NOMO-1 (cell line): ENCODE data around the gene DOCK8.

ENCODE experiments used
- DNase-seq, 2 experiments: peaks; one replicate each; lab custom pipeline; 2025; ENCODE audit not compliant: unreplicated experiment in 2 of 2; lab: John Stamatoyannopoulos, UW

Gene DOCK8

GRCh38 chr9:265209-265870 is 50.7 kb downstream of the DOCK8 start:
- DNase-seq = no peak

- DNase-seq = no peak
Measured at GRCh38 chr9:266228-266627, 51.6 kb downstream of the DOCK8 start.

- DNase-seq = no peak
Measured at GRCh38 chr9:268616-269015, 54.0 kb downstream of the DOCK8 start.

- no peak for DNase-seq
Measured at GRCh38 chr9:269081-269711, 54.5 kb downstream of the DOCK8 start.

- DNase-seq = no peak
Measured at GRCh38 chr9:270657-271237, 56.1 kb downstream of the DOCK8 start.

GRCh38 chr9:272251-273213 is 57.9 kb downstream of the DOCK8 start:
- peak; percentile 70 to 89 for DNase-seq

GRCh38 chr9:274406-274805 is 59.7 kb downstream of the DOCK8 start:
- no peak for DNase-seq

GRCh38 chr9:277601-278295 is 63.1 kb downstream of the DOCK8 start:
- DNase-seq = no peak

- no peak for DNase-seq
Measured at GRCh38 chr9:278651-279050, 64.0 kb downstream of the DOCK8 start.

GRCh38 chr9:279674-280073 is 65.0 kb downstream of the DOCK8 start:
- DNase-seq = no peak

- no peak for DNase-seq
Measured at GRCh38 chr9:281741-282645, 67.3 kb downstream of the DOCK8 start.

- no peak for DNase-seq
Measured at GRCh38 chr9:286071-286740, 71.5 kb downstream of the DOCK8 start.

GRCh38 chr9:289121-289520 is 74.5 kb downstream of the DOCK8 start:
- DNase-seq = no peak

GRCh38 chr9:292915-293314 is 78.2 kb downstream of the DOCK8 start:
- DNase-seq = no peak

GRCh38 chr9:295576-295975 is 80.9 kb downstream of the DOCK8 start:
- no peak for DNase-seq

- no peak for DNase-seq
Measured at GRCh38 chr9:296411-296810, 81.7 kb downstream of the DOCK8 start.

- DNase-seq = peak; percentile 48 to 86
Measured at GRCh38 chr9:297104-297972, 82.7 kb downstream of the DOCK8 start.

GRCh38 chr9:303502-303901 is 88.8 kb downstream of the DOCK8 start:
- DNase-seq = no peak
